Adipocyte (in vitro differentiated cells): ENCODE measurements around the gene PCID2.

Experiments used
- DNase-seq: peaks from one replicate; pipeline ENCODE4 v3.0.0-alpha.2; 2015; ENCODE audit warnings: low read depth
- H3K27me3 ChIP-seq: replicated peaks from 2 replicates; pipeline ENCODE4 v1.7.0; 2013; ENCODE audit warnings: mild to moderate bottlenecking, low read length, moderate library complexity; ENCODE audit not compliant: control insufficient read depth, insufficient read depth
- H3K36me3 ChIP-seq: 2 replicates; pipeline ENCODE4 v1.7.0; 2013; ENCODE audit warnings: low read length, mild to moderate bottlenecking, moderate library complexity; ENCODE audit not compliant: control insufficient read depth, insufficient read depth, severe bottlenecking
- H3K4me1 ChIP-seq: 2 replicates; pipeline ENCODE4 v1.7.0; 2013; ENCODE audit warnings: mild to moderate bottlenecking, low read length, moderate library complexity; ENCODE audit not compliant: control insufficient read depth, insufficient read depth
- H3K4me3 ChIP-seq: 2 replicates; pipeline ENCODE4 v1.7.0; 2013; ENCODE audit warnings: mild to moderate bottlenecking, low read length, moderate library complexity
- H3K9ac ChIP-seq: 2 replicates; pipeline ENCODE4 v1.7.0; 2013; ENCODE audit warnings: mild to moderate bottlenecking, low read length, moderate library complexity
- H3K9me3 ChIP-seq: 2 replicates; pipeline ENCODE4 v1.7.0; 2013; ENCODE audit warnings: mild to moderate bottlenecking, low read length, moderate library complexity; ENCODE audit not compliant: control insufficient read depth

The PCID2 gene

GRCh38 chr13:113129921-113130750, 78.3 kb downstream of the PCID2 start:
- H3K27me3 ChIP-seq = no peaks in the 10 kb centered on the region
- H3K4me1 ChIP-seq = no peaks in the 10 kb centered on the region
- no peak overlapping the region for H3K4me3 ChIP-seq
- no peaks in the 10 kb centered on the region for H3K36me3 ChIP-seq
- DNase-seq = no peak
- no peaks in the 10 kb centered on the region for H3K9me3 ChIP-seq
- H3K9ac ChIP-seq = no peak overlapping the region

GRCh38 chr13:113129480-113129879, 79.0 kb downstream of the PCID2 start:
- H3K27me3 ChIP-seq = no peaks in the 10 kb centered on the region
- H3K4me1 ChIP-seq = no peaks in the 10 kb centered on the region
- H3K4me3 ChIP-seq = no peak overlapping the region
- DNase-seq = no peak
- H3K36me3 ChIP-seq = no peaks in the 10 kb centered on the region
- no peak overlapping the region for H3K9ac ChIP-seq
- no peaks in the 10 kb centered on the region for H3K9me3 ChIP-seq
